H1 (cell line): ENCODE data around the gene FMNL2. TPM values are rescaled to one million over a fixed set of nuclear protein-coding genes. Genes with fewer than 3 reads are reported as not detected.

ENCODE experiments used
- CTCF ChIA-PET: fragments of 300-600 bp; sonication (Branson Sonifier 250); formaldehyde crosslinking; loops from one replicate; lab custom pipeline; 2021; ENCODE audit not compliant: partially characterized antibody; lab: Charles Lee
- POLR2A ChIA-PET: fragments of 300-600 bp; sonication (Branson Sonifier 250); formaldehyde crosslinking; loops from one replicate; lab custom pipeline; 2021; ENCODE audit warnings: inconsistent platforms; ENCODE audit not compliant: partially characterized antibody; lab: Charles Lee
- DNase-seq, 2 experiments: peaks; one replicate each; pipeline versions ENCODE4 v3.0.0 to v3.0.0-alpha.2; 2010 to 2022; ENCODE audit warnings: low spot score in 2 of 2, low read depth in 1 of 2, mixed read lengths in 1 of 2
- FAIRE-seq: peaks from 2 replicates; lab custom pipeline; 2011; peaks lifted over from hg19 to GRCh38; lab: Jason Lieb, UNC
- H2AFZ ChIP-seq: 2 replicates; pipeline ENCODE4 v1.8.1; 2012; ENCODE audit warnings: low read length, inconsistent platforms
- H2AK5ac ChIP-seq: 2 replicates; pipeline ENCODE4 v1.6.1; 2013; ENCODE audit warnings: low read depth, low read length
- H2BK120ac ChIP-seq: replicated peaks from 2 replicates; pipeline ENCODE3; 2013; ENCODE audit warnings: low read depth, low read length, inconsistent platforms
- H2BK12ac ChIP-seq: 2 replicates; pipeline ENCODE4 v1.6.1; 2013; ENCODE audit warnings: low read depth, low read length
- H2BK15ac ChIP-seq: 2 replicates; pipeline ENCODE4 v1.6.1; 2013; ENCODE audit warnings: low read length
- H2BK20ac ChIP-seq: 2 replicates; pipeline ENCODE4 v1.6.1; 2013; ENCODE audit warnings: low read length
- H2BK5ac ChIP-seq: 2 replicates; pipeline ENCODE4 v1.6.1; 2013; ENCODE audit warnings: low read depth, low read length
- H3K14ac ChIP-seq: 2 replicates; pipeline ENCODE4 v1.6.1; 2013; ENCODE audit warnings: inconsistent platforms; ENCODE audit not compliant: insufficient read length
- H3K18ac ChIP-seq: 2 replicates; pipeline ENCODE4 v1.6.1; 2013; ENCODE audit warnings: low read length; ENCODE audit errors: extremely low read depth
- H3K23ac ChIP-seq: 2 replicates; pipeline ENCODE4 v1.6.1; 2013; ENCODE audit warnings: inconsistent platforms; ENCODE audit not compliant: insufficient read length
- H3K23me2 ChIP-seq: 2 replicates; pipeline ENCODE4 v1.6.1; 2013; ENCODE audit warnings: low read depth, low read length
- H3K27ac ChIP-seq: 2 replicates; pipeline ENCODE4 v1.6.1; 2011; ENCODE audit warnings: low read depth, low read length, inconsistent platforms
- H3K27me3 ChIP-seq, 4 experiments: replicated peaks in 1 of 4; 1 replicate in 1 of 4; 2 replicates in 3 of 4; pipeline versions ENCODE4 v1.6.1 to v1.8.1; 2011 to 2013; ENCODE audit warnings: low read length in 3 of 4, mild to moderate bottlenecking in 3 of 4, inconsistent platforms in 2 of 4, mixed read lengths in 2 of 4, moderate library complexity in 1 of 4; ENCODE audit not compliant: control insufficient read depth in 3 of 4, insufficient read depth in 3 of 4; ENCODE audit errors: extremely low read depth in 1 of 4
- H3K36me3 ChIP-seq, 4 experiments: 2 replicates each; pipeline versions ENCODE4 v1.6.1 to v1.8.1; 2011 to 2013; ENCODE audit warnings: mild to moderate bottlenecking in 4 of 4, low read length in 3 of 4, moderate library complexity in 2 of 4, control low read depth in 1 of 4, inconsistent platforms in 1 of 4; ENCODE audit not compliant: insufficient read depth in 4 of 4, control insufficient read depth in 2 of 4
- H3K4ac ChIP-seq: replicated peaks from 2 replicates; pipeline ENCODE3; 2013; ENCODE audit warnings: low read length, low read depth, mixed read lengths, inconsistent platforms; ENCODE audit not compliant: insufficient read length
- H3K4me1 ChIP-seq, 4 experiments: replicated peaks in 1 of 4; 1 replicate in 1 of 4; 2 replicates in 3 of 4; pipeline versions ENCODE4 v1.6.1 to v1.8.1; 2011 to 2013; ENCODE audit warnings: low read length in 3 of 4, inconsistent platforms in 2 of 4, mixed read lengths in 1 of 4; ENCODE audit not compliant: insufficient read depth in 4 of 4, control insufficient read depth in 3 of 4
- H3K4me2 ChIP-seq, 2 experiments: 2 replicates each; pipeline versions ENCODE4 v1.6.1 to v1.8.1; 2011 to 2013; ENCODE audit warnings: low read depth in 2 of 2, low read length in 2 of 2, control low read depth in 1 of 2, inconsistent platforms in 1 of 2, mild to moderate bottlenecking in 1 of 2; ENCODE audit not compliant: insufficient read depth in 1 of 2
- H3K4me3 ChIP-seq, 4 experiments: fragments of 200-600, 300-600 bp in 1 of 4; sonication (generic), shearing (Covaris generic), sonication (Bioruptor Twin) in 1 of 4; 2 replicates each; pipeline versions ENCODE4 v1.5.1 to v1.8.1; 2011 to 2016; ENCODE audit warnings: low read length in 4 of 4, low read depth in 3 of 4, control low read depth in 2 of 4, inconsistent platforms in 2 of 4, mild to moderate bottlenecking in 2 of 4, mixed read lengths in 1 of 4, moderate library complexity in 1 of 4; ENCODE audit not compliant: insufficient read depth in 2 of 4; ENCODE audit errors: extremely low read depth in 1 of 4
- H3K56ac ChIP-seq: replicated peaks from 2 replicates; pipeline ENCODE3; 2013; ENCODE audit warnings: low read depth, mild to moderate bottlenecking, mixed read lengths, low read length, inconsistent platforms; ENCODE audit not compliant: insufficient read length
- H3K79me1 ChIP-seq: 2 replicates; pipeline ENCODE4 v1.6.1; 2013; ENCODE audit warnings: low read depth, low read length, control low read depth
- H3K79me2 ChIP-seq, 2 experiments: 2 replicates each; pipeline versions ENCODE4 v1.6.1 to v1.8.1; 2012 to 2013; ENCODE audit warnings: low read length in 2 of 2, mild to moderate bottlenecking in 2 of 2, inconsistent platforms in 1 of 2; ENCODE audit not compliant: insufficient read depth in 2 of 2, control insufficient read depth in 1 of 2
- H3K9ac ChIP-seq, 4 experiments: replicated peaks in 1 of 4; 1 replicate in 1 of 4; 2 replicates in 3 of 4; pipeline versions ENCODE4 v1.6.1 to v1.8.1; 2011 to 2013; ENCODE audit warnings: low read depth in 3 of 4, low read length in 3 of 4, control low read depth in 2 of 4, mild to moderate bottlenecking in 2 of 4, moderate library complexity in 2 of 4, inconsistent platforms in 1 of 4; ENCODE audit errors: extremely low read depth in 1 of 4
- H3K9me3 ChIP-seq, 2 experiments: 2 replicates each; pipeline versions ENCODE4 v1.6.1 to v1.8.1; 2012 to 2013; ENCODE audit warnings: mild to moderate bottlenecking in 2 of 2, moderate library complexity in 2 of 2, control low read depth in 1 of 2, inconsistent platforms in 1 of 2, low read depth in 1 of 2, low read length in 1 of 2, mixed read lengths in 1 of 2; ENCODE audit not compliant: insufficient read depth in 2 of 2
- H4K20me1 ChIP-seq, 2 experiments: replicated peaks in 1 of 2; 2 replicates each; pipeline versions ENCODE3 to v1.8.1; 2011 to 2013; ENCODE audit warnings: inconsistent platforms in 2 of 2, low read length in 2 of 2, mild to moderate bottlenecking in 1 of 2; ENCODE audit not compliant: insufficient read depth in 2 of 2, control insufficient read depth in 1 of 2
- H4K5ac ChIP-seq: 2 replicates; pipeline ENCODE4 v1.6.1; 2013; ENCODE audit warnings: low read length, low read depth, mixed read lengths, inconsistent platforms; ENCODE audit not compliant: insufficient read length
- H4K8ac ChIP-seq: 2 replicates; pipeline ENCODE4 v1.8.0; 2013; ENCODE audit warnings: mild to moderate bottlenecking, moderate library complexity, low read length, inconsistent platforms; ENCODE audit not compliant: insufficient read depth; ENCODE audit errors: extremely low read depth
- H4K91ac ChIP-seq: replicated peaks from 2 replicates; pipeline ENCODE3; 2013; ENCODE audit warnings: low read length, mixed read lengths, inconsistent platforms; ENCODE audit not compliant: insufficient read length
- CBX8 ChIP-seq: fragments of 300-800, 300-1000 bp; sonication (generic); IDR thresholded peaks from 2 replicates; pipeline ENCODE4 v1.7.1; 2016; ENCODE audit warnings: low read depth, low read length, borderline replicate concordance
- EP300 ChIP-seq, 2 experiments: IDR thresholded peaks; 1 replicate in 1 of 2; 2 replicates in 1 of 2; pipeline ENCODE4 v1.6.1; 2011 to 2012; ENCODE audit warnings: low read depth in 2 of 2, low read length in 2 of 2, mild to moderate bottlenecking in 2 of 2, borderline replicate concordance in 1 of 2, inconsistent platforms in 1 of 2, moderate library complexity in 1 of 2
- FOSL1 ChIP-seq: IDR thresholded peaks from 2 replicates; pipeline ENCODE4 v1.6.1; 2011; ENCODE audit warnings: mild to moderate bottlenecking, low read depth, low read length, moderate library complexity; ENCODE audit not compliant: insufficient read depth
- HDAC2 ChIP-seq, 2 experiments: fragments of 300-600 bp in 1 of 2; sonication (generic) in 1 of 2; IDR thresholded peaks; 2 replicates each; pipeline ENCODE4 v1.6.1; 2011 to 2012; ENCODE audit warnings: low read depth in 2 of 2, low read length in 2 of 2, mild to moderate bottlenecking in 2 of 2, moderate library complexity in 2 of 2, borderline replicate concordance in 1 of 2, inconsistent platforms in 1 of 2
- NRF1 ChIP-seq: IDR thresholded peaks from 2 replicates; pipeline ENCODE4 v1.6.1; 2011; ENCODE audit warnings: mild to moderate bottlenecking, low read depth, low read length, improper control_type of control experiment
- POLR2AphosphoS5 ChIP-seq: IDR thresholded peaks from 2 replicates; pipeline ENCODE4 v1.6.1; 2011; ENCODE audit warnings: low read depth, low read length
- RBBP5 ChIP-seq: IDR thresholded peaks from 2 replicates; pipeline ENCODE4 v1.7.1; 2012; ENCODE audit warnings: low read depth, mild to moderate bottlenecking, inconsistent platforms, low read length, moderate library complexity, borderline replicate concordance
- RFX5 ChIP-seq: IDR thresholded peaks from 2 replicates; pipeline ENCODE4 v1.6.1; 2011; ENCODE audit warnings: low read depth, low read length, improper control_type of control experiment, borderline replicate concordance
- SP1 ChIP-seq: IDR thresholded peaks from 2 replicates; pipeline ENCODE4 v1.6.1; 2011; ENCODE audit warnings: low read depth, low read length
- WGBS, 2 experiments: shearing (Covaris generic) in 1 of 2; methylation state at CpG; one replicate each; pipeline versions ENCODE4 v1.1.6 to v1.1.7; 2013 to 2015; ENCODE audit warnings: low lambda C conversion rate in 2 of 2, mixed read lengths in 2 of 2, inconsistent platforms in 1 of 2, low coverage in 1 of 2, missing lambda C conversion rate in 1 of 2; ENCODE audit not compliant: insufficient replicate concordance in 2 of 2, insufficient coverage in 1 of 2, insufficient read length in 1 of 2; ENCODE audit errors: extremely low coverage in 1 of 2, missing lambda C conversion rate in 1 of 2; 5-methylcytosine and 5-hydroxymethylcytosine counted together
- polyA plus RNA-seq, 7 experiments: library from polyadenylated mRNA; depleted of rRNA in 3 of 7; stranded (reverse) in 5 of 7; unstranded in 2 of 7; fragments of >200 nt in 5 of 7; fragments of 200-250 nt in 2 of 7; gene quantifications; 1 replicate in 5 of 7; 2 replicates in 1 of 7; 4 replicates in 1 of 7; pipeline versions ENCODE4 v1.2.1 to v1.2.3, GENCODE V29; 2011 to 2013; ENCODE audit warnings: missing spikeins in 2 of 7, mixed read lengths in 2 of 7
- total RNA-seq: library from RNA; stranded (reverse); fragmentation: NEBNext Ultra II Directional; extraction: Animal tissue kit (Norgen Biotek cat#: 25700); gene quantifications from 2 replicates; pipeline ENCODE4 v1.2.1, GENCODE V29; 2021

Gene FMNL2
- total and polyA plus RNA-seq, 2 of the 8 experiments (the other 6 are each of a cell fraction or from before 2014, with no cell fraction given) = 15.5 to 45.1 TPM

- no peaks in the 10 kb centered on the region for H4K20me1 ChIP-seq
- no peak overlapping the region for H4K8ac ChIP-seq
- no peaks in the 10 kb centered on the region for H3K9me3 ChIP-seq
- H3K27ac ChIP-seq = no peak overlapping the region
- H3K4me3 ChIP-seq = no peak overlapping the region
- no peak overlapping the region for H2BK15ac ChIP-seq
- H3K4ac ChIP-seq = no peak overlapping the region
- H3K4me2 ChIP-seq = no peak overlapping the region
- H4K91ac ChIP-seq = no peak overlapping the region
- no peak overlapping the region for H3K23ac ChIP-seq
- H3K18ac ChIP-seq = no peak overlapping the region
- no peak overlapping the region for H3K14ac ChIP-seq
- POLR2A ChIA-PET = no interaction called here
- peaks cover 8 to 30% (median 23%) of the 10 kb centered on the region in 4 experiments for H3K36me3 ChIP-seq
- H2BK20ac ChIP-seq = no peak overlapping the region
- H2BK12ac ChIP-seq = no peak overlapping the region
- WGBS, 2 experiments = 91% methylated on average over 3 of the region's 3 CpGs; no CpG with 5 or more reads in 1 of the 2 experiments
- no peak overlapping the region for H2AFZ ChIP-seq
- H3K79me1 ChIP-seq = no peaks in the 10 kb centered on the region
- H3K56ac ChIP-seq = no peak overlapping the region
- no peaks in the 10 kb centered on the region for H3K23me2 ChIP-seq
- no peaks in the 10 kb centered on the region for H3K4me1 ChIP-seq
- FAIRE-seq (no peak), DNase-seq (no peak)
- H3K79me2 ChIP-seq = no peaks in the 10 kb centered on the region
- no peak overlapping the region for H2BK120ac ChIP-seq
- no peak overlapping the region for H2BK5ac ChIP-seq
- H2AK5ac ChIP-seq = no peak overlapping the region
- no peaks in the 10 kb centered on the region for H3K27me3 ChIP-seq
- no peak overlapping the region for H3K9ac ChIP-seq
- no peak overlapping the region for H4K5ac ChIP-seq
- CTCF ChIA-PET = interaction anchor here (0.5 to 3.9 kb wide), 3 partner anchors 11 to 313 kb away, joined by 3 to 30 read pairs (median 6); no protein-coding TSS in a partner anchor
- no peak for TF ChIP-seq NRF1
- TF ChIP-seq RBBP5 = no peak
- TF ChIP-seq RFX5 = no peak
- no peak for TF ChIP-seq EP300 (IDR thresholded peaks at IDR 0.05; ENCODE audit: borderline replicate concordance in 1 of 2, low read depth in 2 of 2, low read length in 2 of 2)
- TF ChIP-seq CBX8 = no peak
- no peak for TF ChIP-seq FOSL1
- no peak for TF ChIP-seq POLR2AphosphoS5
- no peak for TF ChIP-seq SP1
- TF ChIP-seq HDAC2 (IDR thresholded peaks at IDR 0.05; ENCODE audit: borderline replicate concordance in 1 of 2, low read depth in 2 of 2, low read length in 2 of 2) = no peak
Observed at GRCh38 chr2:152624805-152625204, 289.8 kb downstream of the FMNL2 start.
